ENCODE data around the gene MRPL14. TPM values are rescaled to one million over a fixed set of nuclear protein-coding genes. Genes with fewer than 3 reads are reported as not detected.

MRPL14 gene
- total RNA-seq, 2 experiments from 2014 or later: 51.3 to 87.2 TPM

- no TSS peak for BruUV-seq (replicated peaks)
- H3K4me3 ChIP-seq (ENCODE audit: low read depth, low read length, poor library complexity, severe bottlenecking): peak overlapping the region; percentile 41
- CTCF ChIA-PET (ENCODE audit: unreplicated experiment): interaction anchor here (1.8 kb wide), 1 partner anchor 351 kb away, joined by 5 read pairs; no protein-coding TSS in a partner anchor
- no peaks in the 10 kb centered on the region for H4K20me1 ChIP-seq (ENCODE audit: insufficient read depth, low read length)
- POLR2A ChIA-PET: interaction anchor here (1.4 to 2.0 kb wide), 3 partner anchors 10 to 351 kb away, joined by 3 to 4 read pairs (median 4); no protein-coding TSS in a partner anchor
- H3K27ac ChIP-seq (ENCODE audit: low read depth, low read length, poor library complexity, severe bottlenecking): no peak overlapping the region
- TF ChIP-seq EZH2phosphoT487 (IDR thresholded peaks at IDR 0.05; ENCODE audit: borderline replicate concordance, low read depth, low read length): no peak
- TF ChIP-seq CTCF (conservative IDR thresholded peaks at IDR 0.05; ENCODE audit: low read length): no peak
- DNase-seq (ENCODE audit: low spot score): no peak
- peaks cover 53% of the 10 kb centered on the region for H3K4me1 ChIP-seq (ENCODE audit: insufficient read depth, low read length, poor library complexity, severe bottlenecking)
- H3K9me3 ChIP-seq (ENCODE audit: low read length): no peaks in the 10 kb centered on the region
- no peaks in the 10 kb centered on the region for H3K79me2 ChIP-seq (ENCODE audit: insufficient read depth, low read depth, low read length)
- H3K4me2 ChIP-seq (ENCODE audit: low read length): peak overlapping the region; percentile 56; the same call in 1 of the 2 replicates
- no peak overlapping the region for H2AFZ ChIP-seq (ENCODE audit: low read length)
- intact Hi-C loops (cut with micrococcal nuclease; ENCODE audit: unreplicated experiment): loop anchor here (10.0 kb wide), 2 partner anchors 441 to 561 kb away; partner anchors contain the start of genes LRRC73, MAD2L1BP, POLR1C and YIPF3
- H3K36me3 ChIP-seq (ENCODE audit: insufficient read depth, low read length): no peaks in the 10 kb centered on the region
- H3K9me2 ChIP-seq (ENCODE audit: insufficient read depth, low read length): no peaks in the 10 kb centered on the region
Observed at GRCh38 chr6:44075647-44076355, 51.5 kb downstream of the MRPL14 start.

GRCh38 chr6:44074813-44075646 is 52.2 kb downstream of the MRPL14 start:
- H4K20me1 ChIP-seq (ENCODE audit: insufficient read depth, low read length): no peaks in the 10 kb centered on the region
- intact Hi-C loops (cut with micrococcal nuclease; ENCODE audit: unreplicated experiment): loop anchor here (1.0 to 10.0 kb wide), 5 partner anchors 73 to 560 kb away; partner anchors contain the start of genes LRRC73, MAD2L1BP, POLR1C and YIPF3
- BruUV-seq (replicated peaks): no TSS peak
- H3K4me1 ChIP-seq (ENCODE audit: insufficient read depth, low read length, poor library complexity, severe bottlenecking): peaks cover 47% of the 10 kb centered on the region
- no peaks in the 10 kb centered on the region for H3K9me2 ChIP-seq (ENCODE audit: insufficient read depth, low read length)
- POLR2A ChIA-PET: interaction anchor here (0.7 to 2.0 kb wide), 4 partner anchors 9 to 351 kb away, joined by 3 to 4 read pairs (median 4); no protein-coding TSS in a partner anchor
- H3K4me3 ChIP-seq (ENCODE audit: low read depth, low read length, poor library complexity, severe bottlenecking): no peak overlapping the region
- H3K79me2 ChIP-seq (ENCODE audit: insufficient read depth, low read depth, low read length): no peaks in the 10 kb centered on the region
- no peaks in the 10 kb centered on the region for H3K36me3 ChIP-seq (ENCODE audit: insufficient read depth, low read length)
- peak; percentile 47; the same call in 1 of the 2 replicates for TF ChIP-seq CTCF (conservative IDR thresholded peaks at IDR 0.05; ENCODE audit: low read length)
- TF ChIP-seq EZH2phosphoT487 (IDR thresholded peaks at IDR 0.05; ENCODE audit: borderline replicate concordance, low read depth, low read length): no peak
- no peaks in the 10 kb centered on the region for H3K9me3 ChIP-seq (ENCODE audit: low read length)
- DNase-seq (ENCODE audit: low spot score): peak; percentile 24
- peak overlapping the region; percentile 92 for H3K4me2 ChIP-seq (ENCODE audit: low read length)
- peak overlapping the region; percentile 32; the same call in 1 of the 2 replicates for H2AFZ ChIP-seq (ENCODE audit: low read length)
- H3K27ac ChIP-seq (ENCODE audit: low read depth, low read length, poor library complexity, severe bottlenecking): no peak overlapping the region
- CTCF ChIA-PET (ENCODE audit: unreplicated experiment): interaction anchor here (1.1 to 1.8 kb wide), 2 partner anchors 52 to 350 kb away, joined by 3 to 5 read pairs; partner anchors contain the start of genes MRPL14 and TMEM63B

Data from OCI-LY7 (cell line).